Eye (tissue), 1 donor: Measurements from ENCODE around the gene FASN.

Experiments used
- DNase-seq: peaks from one replicate; pipeline ENCODE4 v3.0.0-alpha.2; 2015

Gene FASN

GRCh38 chr17:82117139-82118090 is 19.4 kb upstream of the FASN start:
- DNase-seq: no peak

DNA sequence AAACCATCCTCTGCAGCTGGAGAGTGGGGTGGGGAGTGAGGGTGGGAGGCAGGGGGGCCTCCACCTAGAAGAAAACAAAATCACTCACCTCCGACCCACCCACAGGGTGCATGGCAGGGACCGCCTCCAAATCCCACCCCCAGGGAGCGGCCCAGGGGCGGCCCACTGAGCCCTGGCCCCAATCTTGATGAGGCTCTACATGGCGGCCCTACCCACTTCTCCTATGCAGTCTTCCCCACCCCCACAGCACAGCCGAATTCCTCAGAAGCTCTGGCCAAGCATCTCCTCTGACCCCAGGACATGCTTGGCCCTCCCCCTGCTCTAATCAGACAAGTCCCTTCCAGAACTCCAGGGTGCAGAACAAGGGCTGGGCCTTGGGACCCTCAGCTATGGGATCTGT is 18.2 kb upstream of the FASN start:
- no peak for DNase-seq

DNA sequence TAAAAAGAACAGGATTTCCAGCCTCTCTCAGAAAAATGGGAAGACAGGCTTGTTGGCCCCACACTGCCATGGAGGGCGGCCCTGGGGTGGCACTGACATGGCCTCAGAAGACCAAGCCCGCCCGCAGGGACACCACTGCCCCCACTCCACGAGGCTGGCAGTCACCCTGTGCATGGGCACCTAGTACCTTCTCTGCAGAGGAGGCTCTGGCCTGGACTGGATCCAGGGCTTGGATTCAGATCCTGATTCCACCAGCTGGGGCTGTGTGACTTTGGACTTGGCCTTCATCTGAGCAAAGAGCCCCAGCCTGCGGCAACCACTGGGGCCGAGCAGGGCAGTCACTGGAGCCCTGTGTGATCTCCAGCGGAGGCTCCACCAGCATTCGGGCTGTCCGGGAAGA is 16.8 kb upstream of the FASN start:
- no peak for DNase-seq

DNA sequence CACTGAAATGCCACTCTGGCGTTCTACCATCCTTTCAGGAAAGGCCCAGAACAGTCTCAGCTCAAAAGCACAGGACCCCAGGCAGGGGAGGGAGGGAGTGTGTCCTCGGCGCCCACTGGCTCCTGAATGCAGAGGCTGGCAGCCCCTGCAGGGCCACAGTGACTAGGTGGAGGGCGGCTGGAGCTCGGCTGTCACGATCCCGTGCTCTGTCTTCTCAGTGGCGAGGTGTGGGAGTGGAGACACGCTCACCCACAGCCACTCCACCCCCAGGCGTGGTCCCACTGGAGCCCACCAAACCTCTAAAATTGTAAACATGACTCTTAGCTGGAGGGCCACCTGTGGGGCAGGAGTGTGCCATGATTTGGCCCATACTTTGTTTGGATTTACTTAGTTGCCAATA is 16.4 kb upstream of the FASN start:
- DNase-seq: no peak

- DNase-seq: no peak
Observed at GRCh38 chr17:82113941-82114340, 15.9 kb upstream of the FASN start.

DNA sequence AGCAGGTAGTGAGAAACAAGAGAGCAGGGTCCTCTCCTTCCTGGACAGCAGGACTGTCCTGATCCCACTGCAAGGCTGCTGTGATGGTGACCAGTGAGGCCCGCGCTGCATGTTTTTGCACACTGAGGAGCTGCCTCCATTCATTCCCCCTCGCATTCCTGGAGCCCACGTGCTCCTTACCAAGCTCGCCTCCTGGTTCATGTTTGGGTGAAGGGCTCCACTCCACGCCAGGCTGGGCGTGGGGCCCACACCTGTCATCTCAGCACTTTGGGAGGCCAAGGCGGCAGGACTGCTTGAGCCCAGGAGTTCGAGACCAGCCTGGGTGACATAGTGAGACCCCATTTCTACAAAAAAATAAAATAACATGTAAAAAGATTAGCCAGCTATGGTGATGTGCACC is 15.4 kb upstream of the FASN start:
- DNase-seq: no peak

DNA sequence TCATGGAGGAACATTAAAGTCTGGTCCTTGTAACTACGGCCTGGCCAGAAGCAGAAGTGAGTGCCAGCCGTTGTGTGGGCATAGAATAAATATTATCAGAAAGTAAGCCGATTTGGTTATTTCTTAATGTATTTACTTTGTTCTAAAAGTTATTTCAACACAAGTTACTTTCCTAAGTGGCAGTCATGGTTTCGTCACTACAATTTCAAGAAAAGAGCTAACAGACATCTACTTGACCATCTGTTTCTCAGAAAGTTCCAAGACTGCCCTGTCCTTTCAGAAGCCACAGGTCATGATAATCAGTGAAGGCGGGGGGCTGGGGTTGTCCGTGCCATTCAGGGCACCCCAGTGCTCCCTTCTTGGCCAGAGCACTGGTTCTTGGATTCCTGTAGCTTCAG is 14.9 kb upstream of the FASN start:
- DNase-seq: no peak

- DNase-seq: no peak
Observed at GRCh38 chr17:82112181-82112913, 14.3 kb upstream of the FASN start.

GRCh38 chr17:82110298-82110697 is 12.3 kb upstream of the FASN start:
- DNase-seq: no peak

DNA sequence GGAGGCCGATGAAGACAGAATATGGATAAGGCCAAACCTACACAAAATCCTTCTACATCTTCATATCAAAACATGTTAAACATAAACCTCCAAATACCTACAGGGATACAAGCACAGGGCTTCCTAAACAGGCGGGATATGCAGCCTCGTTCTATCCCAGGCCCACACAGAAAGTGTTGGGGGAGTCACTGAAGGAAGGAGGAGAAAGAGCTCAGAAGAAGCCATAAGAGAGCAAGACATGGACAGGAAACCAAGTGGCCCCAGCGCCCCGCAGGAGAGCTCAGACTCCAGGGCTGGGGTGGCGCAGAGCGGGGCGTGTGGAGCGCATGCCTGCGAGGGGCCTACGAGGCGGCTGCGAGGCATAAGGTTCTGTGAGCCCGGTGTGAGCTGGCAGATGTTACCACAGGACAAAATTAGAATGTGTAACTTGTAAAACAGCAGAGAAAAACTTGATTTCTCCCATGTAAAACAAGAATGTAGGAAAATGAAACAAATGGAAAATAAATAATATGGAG is 11.0 kb upstream of the FASN start:
- DNase-seq: no peak

DNA sequence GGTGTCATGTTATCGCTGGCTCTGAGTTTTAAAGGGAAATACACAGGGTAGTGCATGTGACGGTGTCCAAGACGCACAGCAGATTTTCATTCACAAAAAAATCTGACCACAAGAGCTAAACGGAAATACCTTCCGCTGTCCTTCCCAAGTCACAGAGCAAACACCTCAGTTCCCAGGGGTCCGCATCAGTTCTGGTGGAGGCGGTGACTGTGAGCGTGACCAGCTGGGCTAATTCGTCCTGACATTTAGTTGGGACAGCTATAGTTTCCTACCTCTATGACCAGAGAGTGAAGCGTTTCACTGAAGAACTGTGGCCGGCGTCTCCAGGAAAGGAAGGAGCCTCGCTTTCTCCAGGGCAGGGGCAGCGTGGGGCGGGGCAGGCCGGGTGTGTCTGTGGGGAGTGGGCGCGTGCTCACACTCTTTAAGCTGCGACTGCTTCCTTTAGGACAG is 10.5 kb upstream of the FASN start:
- peak; percentile 58 for DNase-seq

DNA sequence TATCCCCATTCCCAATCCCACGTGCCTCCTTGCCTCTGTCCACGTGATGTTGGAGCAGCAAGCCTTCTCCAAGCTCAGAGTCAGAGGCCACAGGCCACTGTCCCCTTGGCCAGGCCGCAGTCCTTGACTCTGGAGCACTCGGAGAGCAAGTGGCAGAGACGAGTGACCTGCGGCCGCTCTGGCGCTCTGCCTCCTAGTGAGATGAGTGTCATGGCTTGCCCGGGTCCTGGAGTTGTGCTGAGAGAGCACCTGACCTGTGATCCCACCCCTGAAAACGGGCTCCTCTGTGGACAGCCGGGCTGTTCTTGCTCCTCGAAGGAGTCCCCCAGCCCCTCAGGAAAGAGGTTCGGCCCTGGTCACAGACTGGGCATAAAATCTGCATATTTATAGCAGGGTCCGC is 10.0 kb upstream of the FASN start:
- peak; percentile 26 for DNase-seq

GRCh38 chr17:82107341-82107860 is 9.4 kb upstream of the FASN start:
- peak; percentile 45 for DNase-seq

DNA sequence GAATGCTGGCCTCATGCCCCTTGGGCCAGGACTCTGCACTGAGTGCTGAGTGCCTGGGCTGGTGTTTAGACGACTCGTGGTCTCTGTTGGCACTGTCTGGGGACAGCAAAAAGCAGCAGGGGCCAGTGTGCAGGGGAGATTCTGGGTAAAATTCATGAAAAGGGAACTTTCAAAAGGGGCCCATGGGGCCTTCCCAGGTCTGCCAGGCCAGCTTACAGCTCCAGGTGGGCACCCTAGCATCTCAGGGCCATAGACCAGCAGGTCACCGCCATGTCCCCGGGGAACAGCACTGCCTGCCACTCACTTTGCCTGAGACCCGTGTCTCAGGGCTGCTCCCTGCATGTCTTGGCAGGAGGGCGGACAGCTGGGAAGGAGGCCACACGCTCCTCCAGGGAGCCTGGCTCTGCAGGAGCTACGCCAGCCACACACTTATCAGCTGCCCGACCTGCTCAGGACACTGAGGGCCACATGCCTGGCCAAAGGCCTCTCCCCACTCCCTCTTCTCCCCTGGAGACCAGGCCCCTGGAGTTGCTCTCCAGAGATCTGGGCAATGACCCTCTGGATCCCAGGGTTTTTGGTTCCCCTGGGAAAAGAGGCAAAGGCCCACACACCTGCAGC is 8.8 kb upstream of the FASN start:
- peak; percentile 30 for DNase-seq

- DNase-seq: peak; percentile 74
Observed at GRCh38 chr17:82105882-82106687, 8.0 kb upstream of the FASN start.

DNA sequence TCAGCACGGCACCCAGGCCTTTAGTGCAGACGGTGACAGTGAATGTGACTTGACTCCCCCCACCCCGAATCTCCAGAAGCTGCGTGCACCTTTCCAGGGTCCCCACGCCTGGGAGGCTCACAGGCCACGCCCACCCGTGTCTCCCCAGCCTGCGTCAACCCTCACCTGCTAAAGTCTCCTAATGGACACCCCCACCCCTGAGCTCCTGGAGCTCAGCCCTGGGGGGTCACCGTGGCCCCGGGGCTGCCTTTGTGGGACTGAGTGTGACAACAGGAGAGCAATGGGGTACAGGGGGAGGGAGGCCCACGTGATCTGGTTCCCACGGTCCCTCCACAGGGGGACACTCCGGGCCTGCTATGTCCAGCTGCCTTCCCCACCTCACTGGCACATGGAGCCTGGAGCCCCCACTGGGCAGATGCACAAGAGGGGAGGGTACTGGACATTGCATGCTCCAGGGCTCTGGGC is 7.4 kb upstream of the FASN start:
- no peak for DNase-seq

DNA sequence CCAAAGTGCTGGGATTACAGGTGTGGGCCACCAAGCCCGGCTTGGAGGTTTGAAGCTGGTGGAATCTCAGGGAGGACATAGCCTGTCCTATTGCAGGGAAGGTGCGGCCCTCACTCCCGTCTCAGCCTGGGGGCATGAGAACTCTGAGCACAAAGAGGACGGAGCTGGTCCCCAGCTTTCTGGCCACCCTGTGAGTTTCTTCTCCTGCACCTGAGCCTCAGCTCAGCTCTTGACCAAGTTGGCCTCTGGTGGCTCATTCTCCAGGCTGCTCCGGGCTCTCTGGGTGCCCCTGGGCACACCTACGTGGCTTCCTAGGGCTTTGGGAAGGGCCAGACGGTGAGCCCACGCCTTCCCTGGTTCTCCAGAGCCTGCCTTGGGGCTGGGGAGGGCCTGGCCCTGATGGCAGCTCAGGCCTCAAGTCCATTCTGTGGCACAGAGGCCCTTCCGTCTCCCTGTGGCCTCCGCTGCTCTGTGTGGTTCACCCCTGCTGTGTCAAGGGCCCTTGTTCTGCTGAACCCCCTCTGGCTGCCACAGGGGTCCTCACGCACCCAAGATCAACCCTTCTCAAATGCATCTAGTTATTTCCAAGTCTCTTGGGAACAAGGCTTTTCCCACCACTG is 6.9 kb upstream of the FASN start:
- no peak for DNase-seq

DNA sequence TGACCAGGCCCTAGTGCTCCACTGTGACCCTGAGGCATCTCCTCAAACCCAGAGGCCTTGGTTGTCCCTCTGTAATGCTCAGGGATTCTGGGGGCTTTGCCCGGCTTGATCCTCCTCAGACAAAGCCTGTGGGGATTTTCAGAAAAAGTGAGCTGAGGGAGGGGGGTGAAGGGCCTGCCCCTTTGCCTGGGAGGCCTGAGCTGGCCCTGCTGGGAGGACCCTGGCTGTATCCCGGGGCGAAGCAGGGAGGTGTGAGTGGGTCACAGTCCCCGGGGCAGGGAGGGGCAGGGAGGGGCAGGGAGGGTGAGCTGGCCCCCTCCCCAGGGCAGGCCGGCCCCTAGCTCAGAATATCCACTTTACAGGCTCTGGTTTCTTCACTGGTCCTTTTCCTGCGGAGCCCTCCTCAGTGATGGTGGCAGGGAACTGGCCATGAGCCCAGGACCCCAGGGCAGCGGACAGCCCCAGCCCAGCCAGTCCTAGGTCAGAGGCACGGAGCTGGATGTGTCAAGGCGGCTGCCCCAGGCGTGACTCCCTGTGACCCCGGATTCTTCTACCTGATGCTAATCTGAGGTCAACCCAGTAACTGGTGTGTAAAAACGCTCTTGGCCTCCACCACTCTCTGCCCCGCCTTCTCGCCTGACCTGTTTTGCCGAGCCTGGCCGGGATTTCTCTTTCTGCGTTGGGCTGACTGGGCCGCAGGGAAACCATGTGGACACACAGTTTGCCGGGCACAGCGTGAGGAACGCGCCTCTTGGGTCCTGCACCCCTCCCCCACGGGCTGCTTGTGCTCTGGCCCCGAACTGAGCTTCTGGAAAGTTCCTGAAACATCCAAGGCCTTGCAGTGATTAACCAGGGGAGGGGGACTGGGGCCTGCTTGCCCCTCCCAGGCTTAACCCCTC is 5.8 kb upstream of the FASN start:
- peak; percentile 85 for DNase-seq

DNA sequence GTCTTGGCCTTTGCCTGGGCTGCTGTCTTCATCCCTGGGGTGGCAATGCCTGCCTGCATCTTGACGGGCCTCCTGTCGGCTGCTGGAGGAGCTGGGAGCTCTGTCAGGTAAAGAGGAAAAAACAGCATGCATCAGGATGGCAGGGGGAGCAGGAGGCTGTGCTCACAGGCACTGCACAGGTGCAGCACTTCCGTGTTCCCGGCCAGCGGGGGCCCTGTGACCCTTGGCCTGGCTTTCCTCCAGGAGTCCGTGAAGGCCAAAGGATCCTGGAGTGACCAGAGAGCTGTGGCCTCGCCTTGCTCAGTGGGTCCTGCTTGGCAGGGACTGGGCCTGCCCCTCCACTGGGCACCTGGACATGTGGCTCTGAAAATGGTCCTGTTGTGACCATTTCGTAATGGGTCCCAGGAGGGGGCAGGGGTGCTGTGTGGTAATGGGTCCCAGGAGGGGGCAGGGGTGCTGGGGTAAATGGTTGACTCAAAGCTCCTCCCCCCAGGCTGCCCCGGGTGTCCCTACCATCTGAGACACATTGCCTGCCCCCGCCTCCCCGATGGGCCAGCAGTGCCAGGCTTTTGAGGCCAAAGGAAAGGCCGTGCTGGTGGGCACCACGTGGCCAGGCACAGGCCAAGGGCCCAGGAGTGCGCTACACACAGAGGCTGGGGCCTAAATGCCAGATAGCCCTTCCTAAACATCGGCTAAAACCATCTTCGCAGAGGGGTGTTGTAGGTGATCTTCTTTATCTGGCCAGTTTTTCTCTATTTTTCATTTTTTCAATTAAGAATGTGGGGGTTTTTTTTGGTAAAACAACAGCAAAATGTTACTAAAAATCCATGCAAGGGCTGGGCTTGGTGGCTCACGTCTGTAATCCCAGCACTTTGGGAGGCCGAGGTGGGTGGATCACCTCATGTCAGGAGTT is 4.0 kb upstream of the FASN start:
- no peak for DNase-seq
